Vagina (tissue), 2 donors: ENCODE data around the gene MYL6.

Source experiments
- POLR2A ChIP-seq, 2 donors: fragments of 450-650 bp; IDR thresholded peaks; one replicate each; pipeline ENCODE4 v1.6.1; 2017; ENCODE audit warnings: antibody characterized with exemption in 2 of 2, mild to moderate bottlenecking in 2 of 2, moderate library complexity in 2 of 2
- TF ChIP-seq, protein P1 (sequence below), 3 experiments: fragments of 450-650 bp in 2 of 3; fragments of 200-600 bp in 1 of 3; sonication (generic) in 1 of 3; IDR thresholded peaks; one replicate each; pipeline ENCODE4 v1.5.1; 2017 to 2019; ENCODE audit warnings: antibody characterized with exemption in 3 of 3, mild to moderate bottlenecking in 2 of 3, moderate library complexity in 2 of 3

- TF ChIP-seq, protein P1, sequence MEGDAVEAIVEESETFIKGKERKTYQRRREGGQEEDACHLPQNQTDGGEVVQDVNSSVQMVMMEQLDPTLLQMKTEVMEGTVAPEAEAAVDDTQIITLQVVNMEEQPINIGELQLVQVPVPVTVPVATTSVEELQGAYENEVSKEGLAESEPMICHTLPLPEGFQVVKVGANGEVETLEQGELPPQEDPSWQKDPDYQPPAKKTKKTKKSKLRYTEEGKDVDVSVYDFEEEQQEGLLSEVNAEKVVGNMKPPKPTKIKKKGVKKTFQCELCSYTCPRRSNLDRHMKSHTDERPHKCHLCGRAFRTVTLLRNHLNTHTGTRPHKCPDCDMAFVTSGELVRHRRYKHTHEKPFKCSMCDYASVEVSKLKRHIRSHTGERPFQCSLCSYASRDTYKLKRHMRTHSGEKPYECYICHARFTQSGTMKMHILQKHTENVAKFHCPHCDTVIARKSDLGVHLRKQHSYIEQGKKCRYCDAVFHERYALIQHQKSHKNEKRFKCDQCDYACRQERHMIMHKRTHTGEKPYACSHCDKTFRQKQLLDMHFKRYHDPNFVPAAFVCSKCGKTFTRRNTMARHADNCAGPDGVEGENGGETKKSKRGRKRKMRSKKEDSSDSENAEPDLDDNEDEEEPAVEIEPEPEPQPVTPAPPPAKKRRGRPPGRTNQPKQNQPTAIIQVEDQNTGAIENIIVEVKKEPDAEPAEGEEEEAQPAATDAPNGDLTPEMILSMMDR (IDR thresholded peaks at IDR 0.05) = no peak
- TF ChIP-seq POLR2A (IDR thresholded peaks at IDR 0.05) = no peak
Observed at GRCh38 chr12:56159482-56160192, 1.5 kb downstream of the MYL6 start.
